ENCODE results near the gene CHMP5. TPM values are rescaled to one million over a fixed set of nuclear protein-coding genes. Genes with fewer than 3 reads are reported as not detected.

Gene CHMP5
- total RNA-seq, 1 donor from 2014 or later: 88.7 TPM

DNA sequence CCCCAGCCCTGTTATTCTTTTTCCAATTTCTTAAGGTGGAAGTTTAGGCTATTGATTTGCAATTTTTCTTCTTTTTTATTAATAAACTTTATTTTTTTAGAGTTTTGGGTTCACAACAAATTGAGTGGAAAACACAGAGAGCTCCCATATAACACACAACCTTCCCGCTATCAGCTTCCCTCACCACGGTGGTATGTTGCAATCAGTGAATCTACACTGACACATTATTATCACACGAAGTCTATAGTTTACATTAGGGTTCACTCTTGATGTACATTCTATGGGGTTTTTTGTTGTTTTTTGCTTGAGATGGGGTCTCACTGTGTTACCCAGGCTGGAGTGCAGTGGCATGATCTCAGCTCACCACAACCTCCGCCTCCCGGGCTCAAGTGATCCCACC is 20.7 kb downstream of the CHMP5 start:
- H3K4me3 Mint-ChIP-seq (ENCODE audit: unreplicated experiment): no peak overlapping the region
- H3K36me3 Mint-ChIP-seq (ENCODE audit: low read depth, unreplicated experiment): peaks cover 18% of the 10 kb centered on the region
- no peaks in the 10 kb centered on the region for H3K9me3 Mint-ChIP-seq (ENCODE audit: unreplicated experiment)
- H3K27me3 Mint-ChIP-seq (ENCODE audit: unreplicated experiment): peaks cover 3% of the 10 kb centered on the region
- DNase-seq (ENCODE audit: low spot score): no peak
- H3K4me1 Mint-ChIP-seq (ENCODE audit: unreplicated experiment): peaks cover 3% of the 10 kb centered on the region
- no peak overlapping the region for H3K27ac Mint-ChIP-seq (ENCODE audit: unreplicated experiment)
- TF ChIP-seq, protein P1, sequence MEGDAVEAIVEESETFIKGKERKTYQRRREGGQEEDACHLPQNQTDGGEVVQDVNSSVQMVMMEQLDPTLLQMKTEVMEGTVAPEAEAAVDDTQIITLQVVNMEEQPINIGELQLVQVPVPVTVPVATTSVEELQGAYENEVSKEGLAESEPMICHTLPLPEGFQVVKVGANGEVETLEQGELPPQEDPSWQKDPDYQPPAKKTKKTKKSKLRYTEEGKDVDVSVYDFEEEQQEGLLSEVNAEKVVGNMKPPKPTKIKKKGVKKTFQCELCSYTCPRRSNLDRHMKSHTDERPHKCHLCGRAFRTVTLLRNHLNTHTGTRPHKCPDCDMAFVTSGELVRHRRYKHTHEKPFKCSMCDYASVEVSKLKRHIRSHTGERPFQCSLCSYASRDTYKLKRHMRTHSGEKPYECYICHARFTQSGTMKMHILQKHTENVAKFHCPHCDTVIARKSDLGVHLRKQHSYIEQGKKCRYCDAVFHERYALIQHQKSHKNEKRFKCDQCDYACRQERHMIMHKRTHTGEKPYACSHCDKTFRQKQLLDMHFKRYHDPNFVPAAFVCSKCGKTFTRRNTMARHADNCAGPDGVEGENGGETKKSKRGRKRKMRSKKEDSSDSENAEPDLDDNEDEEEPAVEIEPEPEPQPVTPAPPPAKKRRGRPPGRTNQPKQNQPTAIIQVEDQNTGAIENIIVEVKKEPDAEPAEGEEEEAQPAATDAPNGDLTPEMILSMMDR (IDR thresholded peaks at IDR 0.05; ENCODE audit: unreplicated experiment): no peak

- Mint-ChIP-seq H3K27me3 (ENCODE audit: unreplicated experiment) (peaks cover 9% of the 10 kb centered on the region), H3K9me3 (ENCODE audit: unreplicated experiment) (no peaks in the 10 kb centered on the region), H3K36me3 (ENCODE audit: low read depth, unreplicated experiment) (peaks cover 20% of the 10 kb centered on the region), H3K4me3 (ENCODE audit: unreplicated experiment) (no peak overlapping the region), H3K27ac (ENCODE audit: unreplicated experiment) (peak overlapping the region; percentile 52), H3K4me1 (ENCODE audit: unreplicated experiment) (peaks cover 13% of the 10 kb centered on the region)
- TF ChIP-seq, protein P1 (IDR thresholded peaks at IDR 0.05; ENCODE audit: unreplicated experiment): peak; percentile 54
- peak; percentile 50 for DNase-seq (ENCODE audit: low spot score)
Observed at GRCh38 chr9:33287087-33287490, 22.2 kb downstream of the CHMP5 start.

DNA sequence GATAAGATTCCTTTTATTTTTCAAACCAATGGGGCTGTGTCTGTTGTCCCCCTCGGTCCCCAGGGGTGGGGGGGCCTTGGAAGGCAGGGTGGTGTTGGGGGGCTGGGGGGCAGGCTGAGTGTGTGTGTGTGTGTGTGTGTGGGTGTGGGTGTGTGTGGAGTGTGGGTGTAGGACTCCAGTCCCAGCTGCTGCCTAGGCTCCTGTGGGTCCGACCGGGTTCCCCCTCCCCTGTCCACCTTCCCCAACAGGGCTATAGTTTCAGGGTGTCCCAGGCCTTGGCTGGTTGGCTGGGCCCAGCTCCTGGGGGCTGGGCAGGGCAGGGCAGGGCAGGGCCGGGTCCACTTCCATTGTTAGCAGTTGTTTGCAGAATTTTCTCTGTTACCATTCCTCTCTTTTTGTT is 23.4 kb downstream of the CHMP5 start:
- DNase-seq (ENCODE audit: low spot score): no peak
- no peak overlapping the region for H3K27ac Mint-ChIP-seq (ENCODE audit: unreplicated experiment)
- peaks cover 22% of the 10 kb centered on the region for H3K4me1 Mint-ChIP-seq (ENCODE audit: unreplicated experiment)
- no peaks in the 10 kb centered on the region for H3K9me3 Mint-ChIP-seq (ENCODE audit: unreplicated experiment)
- H3K4me3 Mint-ChIP-seq (ENCODE audit: unreplicated experiment): no peak overlapping the region
- TF ChIP-seq, protein P1 (IDR thresholded peaks at IDR 0.05; ENCODE audit: unreplicated experiment): no peak
- H3K36me3 Mint-ChIP-seq (ENCODE audit: low read depth, unreplicated experiment): peaks cover 16% of the 10 kb centered on the region
- H3K27me3 Mint-ChIP-seq (ENCODE audit: unreplicated experiment): peaks cover 10% of the 10 kb centered on the region

- H3K4me3 Mint-ChIP-seq (ENCODE audit: unreplicated experiment): no peak overlapping the region
- H3K27ac Mint-ChIP-seq (ENCODE audit: unreplicated experiment): no peak overlapping the region
- H3K36me3 Mint-ChIP-seq (ENCODE audit: low read depth, unreplicated experiment): peaks cover 15% of the 10 kb centered on the region
- TF ChIP-seq, protein P1 (IDR thresholded peaks at IDR 0.05; ENCODE audit: unreplicated experiment): no peak
- peaks cover 25% of the 10 kb centered on the region for H3K4me1 Mint-ChIP-seq (ENCODE audit: unreplicated experiment)
- peaks cover 10% of the 10 kb centered on the region for H3K27me3 Mint-ChIP-seq (ENCODE audit: unreplicated experiment)
- no peak for DNase-seq (ENCODE audit: low spot score)
- no peaks in the 10 kb centered on the region for H3K9me3 Mint-ChIP-seq (ENCODE audit: unreplicated experiment)
Observed at GRCh38 chr9:33288828-33289483, 24.1 kb downstream of the CHMP5 start.

GRCh38 chr9:33289496-33289895 is 24.6 kb downstream of the CHMP5 start:
- H3K9me3 Mint-ChIP-seq (ENCODE audit: unreplicated experiment): no peaks in the 10 kb centered on the region
- H3K27me3 Mint-ChIP-seq (ENCODE audit: unreplicated experiment): peaks cover 10% of the 10 kb centered on the region
- H3K4me1 Mint-ChIP-seq (ENCODE audit: unreplicated experiment): peaks cover 25% of the 10 kb centered on the region
- TF ChIP-seq, protein P1 (IDR thresholded peaks at IDR 0.05; ENCODE audit: unreplicated experiment): no peak
- H3K27ac Mint-ChIP-seq (ENCODE audit: unreplicated experiment): peak overlapping the region; percentile 96
- H3K36me3 Mint-ChIP-seq (ENCODE audit: low read depth, unreplicated experiment): peaks cover 17% of the 10 kb centered on the region
- DNase-seq (ENCODE audit: low spot score): no peak
- H3K4me3 Mint-ChIP-seq (ENCODE audit: unreplicated experiment): peak overlapping the region; percentile 95

Data from endothelial cell (in vitro differentiated cells).